ENCODE measurements around the gene CHTF8.
"Not testable (repeated sequence)": the region's sequence is repeated elsewhere in the genome, so short reads cannot be mapped to it uniquely, and the experiment has no call there.

CHTF8 gene

GRCh38 chr16:69139464-69139863, 7.1 kb upstream of the CHTF8 start:
- DNase-seq (ENCODE audit: low read depth in 2 of 2, low spot score in 1 of 2): not testable (repeated sequence)

GRCh38 chr16:69138608-69139007, 6.2 kb upstream of the CHTF8 start:
- no peak for DNase-seq (ENCODE audit: low read depth in 2 of 2, low spot score in 1 of 2)

- no peak for DNase-seq (ENCODE audit: low read depth in 2 of 2, low spot score in 1 of 2)
Measured at GRCh38 chr16:69133373-69133954, 1.1 kb upstream of the CHTF8 start.

GRCh38 chr16:69131839-69132423, 457 bp downstream of the CHTF8 start:
- DNase-seq (ENCODE audit: low read depth in 2 of 2, low spot score in 1 of 2): peak; percentile 38 to 49

- no peak for DNase-seq (ENCODE audit: low read depth in 2 of 2, low spot score in 1 of 2)
Measured at GRCh38 chr16:69131167-69131838, 1.1 kb downstream of the CHTF8 start.

GRCh38 chr16:69130461-69130860, 1.9 kb downstream of the CHTF8 start:
- no peak for DNase-seq (ENCODE audit: low read depth in 2 of 2, low spot score in 1 of 2)

- DNase-seq (ENCODE audit: low read depth in 2 of 2, low spot score in 1 of 2): no peak
Measured at GRCh38 chr16:69127966-69128510, 4.3 kb downstream of the CHTF8 start.

- not testable (repeated sequence) for DNase-seq (ENCODE audit: low read depth in 2 of 2, low spot score in 1 of 2)
Measured at GRCh38 chr16:69126801-69127200, 5.6 kb downstream of the CHTF8 start.

GRCh38 chr16:69126221-69126620, 6.2 kb downstream of the CHTF8 start:
- no peak for DNase-seq (ENCODE audit: low read depth in 2 of 2, low spot score in 1 of 2)

- DNase-seq (ENCODE audit: low read depth in 2 of 2, low spot score in 1 of 2): not testable (repeated sequence)
Measured at GRCh38 chr16:69124961-69125360, 7.4 kb downstream of the CHTF8 start.

- not testable (repeated sequence) for DNase-seq (ENCODE audit: low read depth in 2 of 2, low spot score in 1 of 2)
Measured at GRCh38 chr16:69124406-69124805, 8.0 kb downstream of the CHTF8 start.

- peak; percentile 31 to 33 for DNase-seq (ENCODE audit: low read depth in 2 of 2, low spot score in 1 of 2)
Measured at GRCh38 chr16:69123910-69124309, 8.5 kb downstream of the CHTF8 start.

- DNase-seq (ENCODE audit: low read depth in 2 of 2, low spot score in 1 of 2): no peak
Measured at GRCh38 chr16:69120096-69120664, 12.2 kb downstream of the CHTF8 start.

- no peak for DNase-seq (ENCODE audit: low read depth in 2 of 2, low spot score in 1 of 2)
Measured at GRCh38 chr16:69119536-69119935, 12.9 kb downstream of the CHTF8 start.

GRCh38 chr16:69118994-69119393, 13.4 kb downstream of the CHTF8 start:
- DNase-seq (ENCODE audit: low read depth in 2 of 2, low spot score in 1 of 2): no peak

- DNase-seq (ENCODE audit: low read depth in 2 of 2, low spot score in 1 of 2): no peak
Measured at GRCh38 chr16:69118468-69118867, 13.9 kb downstream of the CHTF8 start.

- no peak for DNase-seq (ENCODE audit: low read depth in 2 of 2, low spot score in 1 of 2)
Measured at GRCh38 chr16:69116906-69117305, 15.5 kb downstream of the CHTF8 start.

- no peak for DNase-seq (ENCODE audit: low read depth in 2 of 2, low spot score in 1 of 2)
Measured at GRCh38 chr16:69116256-69116875, 16.0 kb downstream of the CHTF8 start.

GRCh38 chr16:69115837-69116236, 16.6 kb downstream of the CHTF8 start:
- DNase-seq (ENCODE audit: low read depth in 2 of 2, low spot score in 1 of 2): no peak

- DNase-seq (ENCODE audit: low read depth in 2 of 2, low spot score in 1 of 2): no peak
Measured at GRCh38 chr16:69115361-69115760, 17.0 kb downstream of the CHTF8 start.

- no peak for DNase-seq (ENCODE audit: low read depth in 2 of 2, low spot score in 1 of 2)
Measured at GRCh38 chr16:69114976-69115355, 17.4 kb downstream of the CHTF8 start.

Measured in stimulated activated CD8-positive, alpha-beta memory T cell treated with anti-CD3 and anti-CD28 coated beads, Interleukin-4, amount 100 ng/mL, for 1 hour (primary cell).